LNCaP clone FGC (cell line): ENCODE measurements around the gene SUMO3.
A peak's percentile ranks its signal among the peaks of the same experiment; 100 is the strongest.

Source experiments
- DNase-seq: peaks from one replicate; pipeline ENCODE4 v3.0.0-alpha.2; 2011; ENCODE audit warnings: low read depth
- H3K4me3 ChIP-seq: 2 replicates; pipeline ENCODE4 v1.5.1; 2011; ENCODE audit warnings: mild to moderate bottlenecking, low read depth, low read length, control low read depth
- CTCF ChIP-seq: IDR thresholded peaks from 2 replicates; pipeline ENCODE4 v1.5.1; 2012; ENCODE audit warnings: mild to moderate bottlenecking; ENCODE audit not compliant: control insufficient read depth, insufficient read depth; ENCODE audit errors: extremely low read depth

SUMO3 gene

DNA sequence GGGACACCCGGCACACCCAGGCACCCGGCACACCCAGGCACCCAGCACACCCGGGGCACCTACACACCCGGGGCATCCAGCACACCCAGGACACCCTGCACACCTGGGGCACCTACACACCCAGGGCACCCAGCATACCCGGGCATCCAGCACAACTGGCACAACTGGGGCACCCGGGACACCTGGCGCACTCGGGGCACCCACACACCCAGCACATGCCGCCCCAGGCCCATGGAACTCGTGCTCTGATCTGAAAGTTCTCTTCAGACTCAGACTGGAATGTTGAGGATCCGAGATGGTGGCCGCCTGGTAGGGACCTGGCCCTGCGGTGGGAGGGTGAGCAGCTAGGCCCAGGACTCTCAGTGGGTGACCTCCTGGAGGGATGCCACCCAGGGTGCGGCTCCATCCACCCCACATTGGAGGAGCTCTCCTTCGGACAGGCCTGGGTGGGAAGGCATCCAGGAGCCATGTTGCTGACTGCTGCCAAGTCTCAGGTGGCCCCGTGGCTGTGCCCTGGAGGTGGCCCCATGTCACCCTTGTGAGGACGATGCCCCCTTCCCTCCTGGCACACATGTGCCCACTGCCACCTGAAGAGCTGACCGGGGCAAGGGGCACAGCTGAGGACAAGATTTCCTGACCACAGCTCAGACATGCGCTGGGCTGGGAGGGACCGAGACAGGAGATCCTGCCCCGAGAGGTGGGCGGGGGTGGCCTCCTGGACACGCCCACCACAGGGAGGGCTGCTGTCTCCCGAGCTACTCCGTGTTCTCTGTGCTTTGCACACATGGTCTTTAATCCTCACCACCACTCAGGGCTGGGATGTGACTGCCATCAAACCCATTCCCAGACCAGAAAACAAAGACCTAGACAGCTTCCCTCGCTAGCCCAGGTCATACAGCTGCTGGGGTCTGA, 53.3 kb downstream of the SUMO3 start:
- no peak for TF ChIP-seq CTCF
- H3K4me3 ChIP-seq: no peak overlapping the region
- DNase-seq: no peak

GRCh38 chr21:44763451-44764318, 54.2 kb downstream of the SUMO3 start:
- no peak overlapping the region for H3K4me3 ChIP-seq
- no peak for TF ChIP-seq CTCF
- DNase-seq: no peak

DNA sequence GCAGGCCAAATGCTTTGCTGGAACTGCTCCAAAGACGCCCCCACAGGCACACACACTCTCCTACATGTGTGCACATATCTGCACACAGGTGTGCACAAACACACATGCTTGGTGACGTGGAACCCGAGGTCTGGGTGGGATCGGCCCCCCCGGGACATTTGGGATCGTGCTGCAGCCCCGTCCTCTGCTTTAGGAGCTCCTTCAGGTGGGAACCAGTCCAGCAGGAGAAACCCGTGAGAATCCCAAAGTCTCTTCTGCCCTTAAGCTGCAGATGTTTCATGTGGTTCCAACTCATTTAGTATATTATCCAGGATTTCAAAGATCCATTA, 54.8 kb downstream of the SUMO3 start:
- no peak for TF ChIP-seq CTCF

GRCh38 chr21:44762221-44763049, 55.4 kb downstream of the SUMO3 start:
- TF ChIP-seq CTCF: no peak
- DNase-seq: no peak
- no peak overlapping the region for H3K4me3 ChIP-seq

More for the DNA sequence above, 54.8 kb downstream of the SUMO3 start:
- H3K4me3 ChIP-seq: no peak overlapping the region
- no peak for DNase-seq

DNA sequence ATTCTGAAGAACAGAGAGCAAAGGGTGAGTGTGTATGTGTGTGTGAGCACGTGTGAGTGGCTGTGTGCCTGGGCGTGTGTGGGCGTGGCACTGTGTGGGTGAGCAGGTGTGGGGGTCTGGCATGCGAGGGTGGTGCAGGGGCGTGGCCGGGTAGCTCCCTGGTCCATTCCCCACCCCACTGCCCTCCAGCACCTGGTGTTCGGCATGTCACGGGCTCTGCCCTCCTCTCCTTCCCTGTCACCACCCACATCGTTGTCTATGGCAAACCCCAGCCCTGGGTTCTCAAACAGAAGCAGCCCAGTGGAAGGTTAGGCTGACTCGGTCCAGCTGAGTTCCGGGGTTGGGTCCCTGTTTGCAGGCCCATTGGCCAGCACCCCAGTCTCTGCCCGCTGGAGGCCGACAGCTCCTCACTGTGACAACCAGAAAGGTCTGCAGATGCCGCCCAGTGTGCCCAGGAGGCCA, 56.1 kb downstream of the SUMO3 start:
- H3K4me3 ChIP-seq: no peak overlapping the region
- TF ChIP-seq CTCF: no peak
- no peak for DNase-seq

GRCh38 chr21:44761011-44761729, 56.7 kb downstream of the SUMO3 start:
- no peak for DNase-seq
- no peak overlapping the region for H3K4me3 ChIP-seq
- TF ChIP-seq CTCF: peak; percentile 40
